ENCODE results near the gene GRIK2.
"Not testable (repeated sequence)": the region's sequence is repeated elsewhere in the genome, so short reads cannot be mapped to it uniquely, and the experiment has no call there.

- not testable (repeated sequence) for TF ChIP-seq CTCF, POLR2A, POLR2AphosphoS5 (IDR thresholded peaks at IDR 0.05)
These were observed 9.8 kb upstream of the GRIK2 start for GRCh38 chr6:101383747-101384146.
